K562 (cell line): ENCODE data around the gene CCDC183. TPM values are rescaled to one million over a fixed set of nuclear protein-coding genes. Genes with fewer than 3 reads are reported as not detected.

Source experiments
- ATF7 ChIP-seq: fragments of 450-650 bp; IDR thresholded peaks from 2 replicates; pipeline ENCODE4 v1.7.1; 2014; ENCODE audit warnings: mild to moderate bottlenecking, moderate library complexity
- CREB1 ChIP-seq, 2 experiments: sonication (generic) in 1 of 2; formaldehyde crosslinking in 1 of 2; IDR thresholded peaks; 2 replicates each; pipeline versions ENCODE4 v1.6.1 to v1.8.0; 2012 to 2022; ENCODE audit warnings: inconsistent platforms in 1 of 2, mild to moderate bottlenecking in 1 of 2, missing genetic modification reagents in 1 of 2, moderate library complexity in 1 of 2
- CXXC5 ChIP-seq: fragments of 250-450 bp; sonication (Bioruptor Pico); IDR thresholded peaks from 2 replicates; pipeline ENCODE4 v1.8.0; 2022; ENCODE audit warnings: inconsistent platforms, mild to moderate bottlenecking, moderate library complexity
- JUN ChIP-seq, 2 experiments: sonication (generic) in 1 of 2; formaldehyde crosslinking in 1 of 2; IDR thresholded peaks; 2 replicates each; pipeline versions ENCODE4 v1.6.1 to v1.8.0; 2012 to 2022; ENCODE audit warnings: borderline replicate concordance in 2 of 2, mild to moderate bottlenecking in 2 of 2, improper control_type of control experiment in 1 of 2, low read depth in 1 of 2, low read length in 1 of 2, missing genetic modification reagents in 1 of 2
- L3MBTL2 ChIP-seq: fragments of 450-650 bp; IDR thresholded peaks from 2 replicates; pipeline ENCODE4 v1.6.1; 2016; ENCODE audit warnings: mild to moderate bottlenecking, moderate library complexity
- NR4A1 ChIP-seq, 2 experiments: fragments of 250-450 bp in 1 of 2; fragments of 450-650 bp in 1 of 2; sonication (Bioruptor Pico) in 1 of 2; IDR thresholded peaks; 2 replicates each; pipeline versions ENCODE4 v1.4.0 to v1.6.1; 2016 to 2020; ENCODE audit warnings: mild to moderate bottlenecking in 2 of 2, missing compliant biosample characterization in 1 of 2, missing genetic modification characterization in 1 of 2, moderate library complexity in 1 of 2
- POLR2H ChIP-seq: IDR thresholded peaks from 2 replicates; pipeline ENCODE4 v1.6.1; 2016; ENCODE audit warnings: missing genetic modification characterization, low read depth, mild to moderate bottlenecking, control low read depth, missing compliant biosample characterization, moderate library complexity
- RBFOX2 ChIP-seq: fragments of 200-400 bp; formaldehyde crosslinking; IDR thresholded peaks from 2 replicates; pipeline ENCODE4 v1.6.1; 2017; ENCODE audit warnings: low read depth, mild to moderate bottlenecking, low read length, moderate library complexity
- SAFB ChIP-seq: fragments of 200-400 bp; formaldehyde crosslinking; IDR thresholded peaks from 2 replicates; pipeline ENCODE4 v1.6.1; 2017; ENCODE audit warnings: low read depth, low read length, borderline replicate concordance
- SUPT5H ChIP-seq: fragments of 450-650 bp; IDR thresholded peaks from 2 replicates; pipeline ENCODE4 v1.6.1; 2016
- ZNF224 ChIP-seq: sonication (generic); formaldehyde crosslinking; IDR thresholded peaks from 2 replicates; pipeline ENCODE4 v1.8.0; 2022; ENCODE audit warnings: mild to moderate bottlenecking, missing genetic modification reagents
- polyA plus RNA-seq, 8 experiments: library from polyadenylated mRNA; depleted of rRNA in 4 of 8; stranded (reverse) in 5 of 8; unstranded in 3 of 8; fragments of >200 nt; fragmentation: Nextera tagmentation in 2 of 8; fragmentation: Illumina TruSeq in 1 of 8; extraction: Ambion mirVana in 2 of 8; extraction: Trizol in 1 of 8; gene quantifications; 2 replicates each; pipeline versions ENCODE4 v1.2.1 to v1.2.3, GENCODE V29; 2011 to 2014; ENCODE audit warnings: inconsistent platforms in 1 of 8, missing spikeins in 1 of 8
- total RNA-seq, 7 experiments: library from RNA; depleted of rRNA in 6 of 7; stranded (reverse); fragments of >200 nt in 6 of 7; fragmentation: Illumina TruSeq in 2 of 7; extraction: Trizol in 2 of 7; gene quantifications; 2 replicates each; pipeline versions ENCODE4 v1.2.1 to v1.2.3, GENCODE V29; 2011 to 2021; ENCODE audit warnings: low replicate concordance in 1 of 7
- TF ChIP-seq, protein P1 (sequence below): fragments of 450-650 bp; IDR thresholded peaks from 2 replicates; pipeline ENCODE4 v1.6.1; 2016; ENCODE audit warnings: borderline replicate concordance
- TF ChIP-seq, protein P2 (sequence below): fragments of 450-650 bp; formaldehyde crosslinking; IDR thresholded peaks from 2 replicates; pipeline ENCODE4 v1.4.0; 2020; ENCODE audit warnings: mild to moderate bottlenecking, moderate library complexity
- TF ChIP-seq, protein P3 (sequence below): sonication (generic); formaldehyde crosslinking; IDR thresholded peaks from 2 replicates; pipeline ENCODE4 v1.8.0; 2022; ENCODE audit warnings: mild to moderate bottlenecking, missing genetic modification reagents, borderline replicate concordance
- TF ChIP-seq, protein P4 (sequence below), 2 experiments: fragments of 250-450 bp in 1 of 2; fragments of 450-650 bp in 1 of 2; sonication (Bioruptor Pico) in 1 of 2; IDR thresholded peaks; 2 replicates each; pipeline versions ENCODE4 v1.6.1 to v1.8.0; 2016 to 2021; ENCODE audit warnings: mild to moderate bottlenecking in 2 of 2, moderate library complexity in 2 of 2, missing compliant biosample characterization in 1 of 2, missing genetic modification characterization in 1 of 2
- TF ChIP-seq, protein P5 (sequence below): sonication (generic); formaldehyde crosslinking; IDR thresholded peaks from 2 replicates; pipeline ENCODE4 v1.8.1; 2023; ENCODE audit warnings: mild to moderate bottlenecking, missing genetic modification reagents

The CCDC183 gene
- total and polyA plus RNA-seq, 9 of the 15 experiments (the other 6 are each of a cell fraction or from before 2014, with no cell fraction given): 0.21 to 0.60 (median 0.29) TPM; not detected in 4

DNA sequence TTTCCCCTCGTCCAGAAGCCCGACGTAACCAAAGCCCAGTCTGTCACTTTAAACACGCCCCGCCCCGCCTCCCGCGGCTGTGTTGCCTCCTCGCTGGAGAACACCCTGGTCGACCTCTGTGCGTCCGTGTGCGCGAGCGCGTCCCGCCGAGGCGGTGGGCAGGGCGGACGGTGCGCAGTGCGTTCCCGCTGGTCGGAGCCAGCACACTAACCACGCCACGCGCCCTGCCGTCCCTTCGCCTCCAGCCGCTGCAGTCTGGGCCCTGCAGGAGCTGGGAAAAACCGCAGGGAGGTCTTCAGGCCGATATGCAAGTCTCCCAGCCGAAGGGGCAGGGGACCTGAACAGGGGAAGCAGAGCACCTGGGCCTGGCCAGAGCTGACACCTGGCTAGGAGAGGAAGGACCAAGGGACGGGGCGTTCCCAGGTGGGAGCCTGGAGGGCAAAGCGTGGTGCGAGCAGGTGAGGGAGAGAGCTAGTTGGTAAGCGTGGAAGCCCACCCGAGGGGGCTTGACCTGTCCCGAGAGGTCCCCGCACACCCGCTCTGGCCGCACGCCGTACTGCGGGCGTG lies 51.8 kb downstream of the CCDC183 start (continued):
- TF ChIP-seq CXXC5 (peak; percentile 90), POLR2H (peak; percentile 11; the same call in 1 of the 2 replicates), RBFOX2 (peak; percentile 88), ATF7 (peak; percentile 16; the same call in 1 of the 2 replicates), SAFB (0 out of 2 replicates have a peak, but pooled peaks have one; percentile 45), ZNF224 (peak; percentile 59; the same call in 1 of the 2 replicates), L3MBTL2 (peak; percentile 61), SUPT5H (peak; percentile 88), NR4A1 (CRISPR knock-in tag; IDR thresholded peaks at IDR 0.05) (0 out of 2 replicates have a peak, but pooled peaks have one; percentile 32), NR4A1 (tag; IDR thresholded peaks at IDR 0.05) (0 out of 2 replicates have a peak, but pooled peaks have one; percentile 18), CREB1 (IDR thresholded peaks at IDR 0.05) (peak; percentile 37; the same call in 1 of the 2 replicates), CREB1 (CRISPR knock-in tag; IDR thresholded peaks at IDR 0.05) (peak; percentile 62), JUN (IDR thresholded peaks at IDR 0.05; ENCODE audit: borderline replicate concordance, low read depth, low read length) (peak; percentile 9; the same call in 1 of the 2 replicates), JUN (CRISPR knock-in tag; IDR thresholded peaks at IDR 0.05; ENCODE audit: borderline replicate concordance) (0 out of 2 replicates have a peak, but pooled peaks have one; percentile 12)
- TF ChIP-seq, protein P1, sequence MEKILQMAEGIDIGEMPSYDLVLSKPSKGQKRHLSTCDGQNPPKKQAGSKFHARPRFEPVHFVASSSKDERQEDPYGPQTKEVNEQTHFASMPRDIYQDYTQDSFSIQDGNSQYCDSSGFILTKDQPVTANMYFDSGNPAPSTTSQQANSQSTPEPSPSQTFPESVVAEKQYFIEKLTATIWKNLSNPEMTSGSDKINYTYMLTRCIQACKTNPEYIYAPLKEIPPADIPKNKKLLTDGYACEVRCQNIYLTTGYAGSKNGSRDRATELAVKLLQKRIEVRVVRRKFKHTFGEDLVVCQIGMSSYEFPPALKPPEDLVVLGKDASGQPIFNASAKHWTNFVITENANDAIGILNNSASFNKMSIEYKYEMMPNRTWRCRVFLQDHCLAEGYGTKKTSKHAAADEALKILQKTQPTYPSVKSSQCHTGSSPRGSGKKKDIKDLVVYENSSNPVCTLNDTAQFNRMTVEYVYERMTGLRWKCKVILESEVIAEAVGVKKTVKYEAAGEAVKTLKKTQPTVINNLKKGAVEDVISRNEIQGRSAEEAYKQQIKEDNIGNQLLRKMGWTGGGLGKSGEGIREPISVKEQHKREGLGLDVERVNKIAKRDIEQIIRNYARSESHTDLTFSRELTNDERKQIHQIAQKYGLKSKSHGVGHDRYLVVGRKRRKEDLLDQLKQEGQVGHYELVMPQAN: peak; percentile 82
- TF ChIP-seq, protein P2, sequence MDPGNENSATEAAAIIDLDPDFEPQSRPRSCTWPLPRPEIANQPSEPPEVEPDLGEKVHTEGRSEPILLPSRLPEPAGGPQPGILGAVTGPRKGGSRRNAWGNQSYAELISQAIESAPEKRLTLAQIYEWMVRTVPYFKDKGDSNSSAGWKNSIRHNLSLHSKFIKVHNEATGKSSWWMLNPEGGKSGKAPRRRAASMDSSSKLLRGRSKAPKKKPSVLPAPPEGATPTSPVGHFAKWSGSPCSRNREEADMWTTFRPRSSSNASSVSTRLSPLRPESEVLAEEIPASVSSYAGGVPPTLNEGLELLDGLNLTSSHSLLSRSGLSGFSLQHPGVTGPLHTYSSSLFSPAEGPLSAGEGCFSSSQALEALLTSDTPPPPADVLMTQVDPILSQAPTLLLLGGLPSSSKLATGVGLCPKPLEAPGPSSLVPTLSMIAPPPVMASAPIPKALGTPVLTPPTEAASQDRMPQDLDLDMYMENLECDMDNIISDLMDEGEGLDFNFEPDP (CRISPR knock-in tag): 0 out of 2 replicates have a peak, but pooled peaks have one; percentile 18
- TF ChIP-seq, protein P3, sequence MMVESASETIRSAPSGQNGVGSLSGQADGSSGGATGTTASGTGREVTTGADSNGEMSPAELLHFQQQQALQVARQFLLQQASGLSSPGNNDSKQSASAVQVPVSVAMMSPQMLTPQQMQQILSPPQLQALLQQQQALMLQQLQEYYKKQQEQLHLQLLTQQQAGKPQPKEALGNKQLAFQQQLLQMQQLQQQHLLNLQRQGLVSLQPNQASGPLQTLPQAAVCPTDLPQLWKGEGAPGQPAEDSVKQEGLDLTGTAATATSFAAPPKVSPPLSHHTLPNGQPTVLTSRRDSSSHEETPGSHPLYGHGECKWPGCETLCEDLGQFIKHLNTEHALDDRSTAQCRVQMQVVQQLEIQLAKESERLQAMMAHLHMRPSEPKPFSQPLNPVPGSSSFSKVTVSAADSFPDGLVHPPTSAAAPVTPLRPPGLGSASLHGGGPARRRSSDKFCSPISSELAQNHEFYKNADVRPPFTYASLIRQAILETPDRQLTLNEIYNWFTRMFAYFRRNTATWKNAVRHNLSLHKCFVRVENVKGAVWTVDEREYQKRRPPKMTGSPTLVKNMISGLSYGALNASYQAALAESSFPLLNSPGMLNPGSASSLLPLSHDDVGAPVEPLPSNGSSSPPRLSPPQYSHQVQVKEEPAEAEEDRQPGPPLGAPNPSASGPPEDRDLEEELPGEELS: peak; percentile 76; the same call in 1 of the 2 replicates
- TF ChIP-seq, protein P4, sequence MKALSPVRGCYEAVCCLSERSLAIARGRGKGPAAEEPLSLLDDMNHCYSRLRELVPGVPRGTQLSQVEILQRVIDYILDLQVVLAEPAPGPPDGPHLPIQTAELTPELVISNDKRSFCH (CRISPR knock-in tag; IDR thresholded peaks at IDR 0.05): no peak
- TF ChIP-seq, protein P4 (tag; IDR thresholded peaks at IDR 0.05): 0 out of 2 replicates have a peak, but pooled peaks have one; percentile 64
- TF ChIP-seq, protein P5, sequence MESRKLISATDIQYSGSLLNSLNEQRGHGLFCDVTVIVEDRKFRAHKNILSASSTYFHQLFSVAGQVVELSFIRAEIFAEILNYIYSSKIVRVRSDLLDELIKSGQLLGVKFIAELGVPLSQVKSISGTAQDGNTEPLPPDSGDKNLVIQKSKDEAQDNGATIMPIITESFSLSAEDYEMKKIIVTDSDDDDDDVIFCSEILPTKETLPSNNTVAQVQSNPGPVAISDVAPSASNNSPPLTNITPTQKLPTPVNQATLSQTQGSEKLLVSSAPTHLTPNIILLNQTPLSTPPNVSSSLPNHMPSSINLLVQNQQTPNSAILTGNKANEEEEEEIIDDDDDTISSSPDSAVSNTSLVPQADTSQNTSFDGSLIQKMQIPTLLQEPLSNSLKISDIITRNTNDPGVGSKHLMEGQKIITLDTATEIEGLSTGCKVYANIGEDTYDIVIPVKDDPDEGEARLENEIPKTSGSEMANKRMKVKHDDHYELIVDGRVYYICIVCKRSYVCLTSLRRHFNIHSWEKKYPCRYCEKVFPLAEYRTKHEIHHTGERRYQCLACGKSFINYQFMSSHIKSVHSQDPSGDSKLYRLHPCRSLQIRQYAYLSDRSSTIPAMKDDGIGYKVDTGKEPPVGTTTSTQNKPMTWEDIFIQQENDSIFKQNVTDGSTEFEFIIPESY (CRISPR knock-in tag): peak; percentile 68; the same call in 1 of the 2 replicates
